HUES48 (cell line): ENCODE data around the gene CGB8.
"Not testable (repeated sequence)": the region's sequence is repeated elsewhere in the genome, so short reads cannot be mapped to it uniquely, and the experiment has no call there.

Source experiments
- H3K27ac ChIP-seq: one replicate; pipeline ENCODE4 v1.7.0; 2013; ENCODE audit warnings: low read depth, low read length, inconsistent platforms
- H3K27me3 ChIP-seq: 2 replicates; pipeline ENCODE4 v1.6.1; 2013; ENCODE audit warnings: mild to moderate bottlenecking, low read length; ENCODE audit not compliant: control insufficient read depth, insufficient read depth
- H3K36me3 ChIP-seq: 2 replicates; pipeline ENCODE4 v1.6.1; 2013; ENCODE audit warnings: low read length; ENCODE audit not compliant: control insufficient read depth, insufficient read depth
- H3K4me1 ChIP-seq: 2 replicates; pipeline ENCODE4 v1.6.1; 2013; ENCODE audit warnings: mild to moderate bottlenecking, low read length; ENCODE audit not compliant: control insufficient read depth, insufficient read depth
- H3K4me3 ChIP-seq: 2 replicates; pipeline ENCODE4 v1.5.1; 2013; ENCODE audit warnings: mild to moderate bottlenecking, low read depth, low read length
- H3K9ac ChIP-seq: 2 replicates; pipeline ENCODE4 v1.6.1; 2013; ENCODE audit warnings: mild to moderate bottlenecking, low read depth, low read length, moderate library complexity
- H3K9me3 ChIP-seq: 2 replicates; pipeline ENCODE4 v1.6.1; 2013; ENCODE audit warnings: low read length; ENCODE audit not compliant: control insufficient read depth, insufficient read depth

Gene CGB8

DNA sequence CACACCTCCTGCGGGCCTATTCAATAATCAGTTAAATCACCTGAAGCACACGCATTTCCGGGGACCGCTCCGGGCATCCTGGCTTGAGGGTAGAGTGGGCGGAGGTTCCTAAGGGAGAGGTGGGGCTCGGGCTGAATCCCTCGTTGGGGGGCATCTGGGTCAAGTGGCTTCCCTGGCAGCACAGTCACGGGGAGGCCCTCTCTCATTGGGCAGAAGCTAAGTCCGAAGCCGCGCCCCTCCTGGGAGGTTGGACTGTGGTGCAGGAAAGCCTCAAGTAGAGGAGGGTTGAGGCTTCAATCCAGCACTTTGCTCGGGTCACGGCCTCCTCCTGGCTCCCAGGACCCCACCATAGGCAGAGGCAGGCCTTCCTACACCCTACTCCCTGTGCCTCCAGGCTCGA is 5.4 kb downstream of the CGB8 start, which contains the start of gene CGB5:
CGB5 (plus strand) TSS at position 301 of the 400 bp plus-strand sequence. CDS start 362 bp downstream, outside the sequence.
- not testable (repeated sequence) for H3K4me1 ChIP-seq, H3K27me3 ChIP-seq, H3K9ac ChIP-seq, H3K4me3 ChIP-seq, H3K27ac ChIP-seq, H3K9me3 ChIP-seq, H3K36me3 ChIP-seq

DNA sequence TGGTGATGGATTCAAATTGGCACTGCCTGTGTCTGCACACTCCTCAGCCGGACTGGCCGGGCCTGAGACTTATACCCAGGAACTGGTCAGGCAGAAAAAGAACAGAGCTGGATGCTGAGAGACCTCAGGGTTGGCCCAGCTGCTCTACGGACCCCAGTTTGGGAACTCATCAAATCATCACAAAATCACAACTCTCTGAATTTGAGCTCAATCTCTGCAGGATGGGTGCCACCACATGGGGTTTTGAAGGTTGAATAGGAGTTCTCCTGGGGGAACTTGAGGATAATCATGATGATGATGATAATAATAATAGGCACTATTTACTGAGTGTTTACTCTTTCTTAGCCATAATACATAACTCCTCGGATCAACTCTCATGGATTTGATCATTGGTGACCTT is 6.2 kb downstream of the CGB8 start:
- H3K4me1 ChIP-seq, H3K4me3 ChIP-seq, H3K36me3 ChIP-seq, H3K27me3 ChIP-seq, H3K9me3 ChIP-seq, H3K9ac ChIP-seq, H3K27ac ChIP-seq: not testable (repeated sequence)

GRCh38 chr19:49042177-49042576 is 6.7 kb downstream of the CGB8 start:
- Histone ChIP-seq H3K36me3 (no peaks in the 10 kb centered on the region), H3K27ac (no peak overlapping the region), H3K9ac (no peak overlapping the region), H3K4me3 (no peak overlapping the region), H3K9me3 (no peaks in the 10 kb centered on the region), H3K4me1 (no peaks in the 10 kb centered on the region), H3K27me3 (no peaks in the 10 kb centered on the region)

DNA sequence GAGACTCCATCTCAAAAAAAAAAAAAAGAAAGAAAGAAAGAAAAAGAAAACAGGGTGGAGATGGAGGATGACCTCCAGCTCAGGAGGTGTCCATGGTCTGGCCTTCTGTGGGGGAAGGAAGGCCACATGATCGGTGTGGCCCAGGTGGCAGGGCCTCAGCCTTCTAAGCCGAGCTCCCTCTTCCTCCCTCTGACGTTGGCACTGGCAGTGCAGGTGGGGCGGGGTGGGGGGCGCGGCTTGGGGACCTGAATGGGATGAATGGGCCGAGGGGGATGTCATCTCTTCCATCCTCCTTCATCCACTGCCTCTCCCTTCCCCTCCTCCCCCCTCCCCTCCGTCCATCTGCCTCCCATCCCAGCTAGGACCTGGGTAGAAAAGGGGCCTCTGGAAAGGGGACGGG is 9.2 kb downstream of the CGB8 start:
- H3K27me3 ChIP-seq, H3K4me1 ChIP-seq, H3K9me3 ChIP-seq, H3K4me3 ChIP-seq, H3K9ac ChIP-seq, H3K27ac ChIP-seq, H3K36me3 ChIP-seq: not testable (repeated sequence)

DNA sequence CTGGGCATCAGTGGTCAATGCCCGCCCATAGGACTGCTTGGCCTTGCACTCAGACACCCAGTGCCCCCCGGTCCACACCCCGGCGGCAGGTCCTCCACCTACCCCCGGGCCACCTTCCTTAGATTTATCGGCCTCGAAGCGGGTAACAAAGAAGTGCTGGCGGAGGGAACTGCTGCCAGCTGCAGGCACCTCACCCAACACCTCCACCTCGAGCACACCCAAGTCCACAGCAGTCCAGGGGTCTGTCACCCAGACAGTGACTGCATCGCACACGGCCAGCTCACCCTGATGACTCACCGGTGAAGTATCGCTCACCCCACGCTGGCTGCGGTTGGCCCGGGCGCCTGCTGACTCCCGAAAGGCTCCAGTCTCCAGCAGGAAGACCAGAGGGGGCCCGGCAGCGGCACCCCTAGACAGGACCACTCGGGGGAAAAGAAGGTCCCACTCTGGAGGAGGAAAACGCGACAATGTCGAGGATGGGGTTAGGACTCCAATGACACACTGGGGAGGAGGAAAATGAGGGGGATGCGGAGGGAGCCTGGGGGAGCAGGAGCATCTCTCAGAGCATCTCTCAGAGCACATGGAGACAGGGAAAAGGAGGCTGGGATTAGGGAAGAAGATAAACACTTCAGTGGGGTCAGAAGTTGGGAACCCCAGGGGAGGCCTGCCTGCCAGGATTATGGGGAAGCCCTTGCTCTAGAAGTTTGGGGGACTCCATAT is 10.2 kb downstream of the CGB8 start:
- H3K9ac ChIP-seq, H3K4me3 ChIP-seq, H3K36me3 ChIP-seq, H3K27me3 ChIP-seq, H3K9me3 ChIP-seq, H3K4me1 ChIP-seq, H3K27ac ChIP-seq: not testable (repeated sequence)

DNA sequence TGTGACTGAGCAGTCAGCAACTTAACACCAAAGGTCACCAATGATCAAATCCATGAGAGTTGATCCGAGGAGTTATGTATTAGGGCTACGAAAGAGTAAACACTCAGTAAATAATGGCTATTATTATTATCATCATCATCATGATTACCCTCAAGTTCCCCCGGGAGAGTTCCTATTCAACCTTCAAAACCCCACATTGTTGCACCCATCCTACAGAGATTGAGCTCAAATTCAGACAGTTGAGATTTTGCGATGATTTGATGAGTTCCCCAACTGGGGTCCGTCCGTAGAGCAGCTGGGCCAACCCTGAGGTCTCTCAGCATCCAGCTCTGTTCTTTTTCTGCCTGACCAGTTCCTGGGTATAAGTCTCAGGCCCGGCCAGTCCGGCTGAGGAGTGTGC is 10.8 kb downstream of the CGB8 start:
- H3K9me3 ChIP-seq, H3K27ac ChIP-seq, H3K36me3 ChIP-seq, H3K27me3 ChIP-seq, H3K9ac ChIP-seq, H3K4me3 ChIP-seq, H3K4me1 ChIP-seq: not testable (repeated sequence)

GRCh38 chr19:49036815-49037214 is 12.1 kb downstream of the CGB8 start, which contains the start of gene CGB1:
Gene CGB1 (minus strand): TSS chr19:49036895. CDS start chr19:49036711, 184 bp downstream.
- not testable (repeated sequence) for H3K4me3 ChIP-seq, H3K27ac ChIP-seq, H3K4me1 ChIP-seq, H3K9me3 ChIP-seq, H3K27me3 ChIP-seq, H3K9ac ChIP-seq, H3K36me3 ChIP-seq

DNA sequence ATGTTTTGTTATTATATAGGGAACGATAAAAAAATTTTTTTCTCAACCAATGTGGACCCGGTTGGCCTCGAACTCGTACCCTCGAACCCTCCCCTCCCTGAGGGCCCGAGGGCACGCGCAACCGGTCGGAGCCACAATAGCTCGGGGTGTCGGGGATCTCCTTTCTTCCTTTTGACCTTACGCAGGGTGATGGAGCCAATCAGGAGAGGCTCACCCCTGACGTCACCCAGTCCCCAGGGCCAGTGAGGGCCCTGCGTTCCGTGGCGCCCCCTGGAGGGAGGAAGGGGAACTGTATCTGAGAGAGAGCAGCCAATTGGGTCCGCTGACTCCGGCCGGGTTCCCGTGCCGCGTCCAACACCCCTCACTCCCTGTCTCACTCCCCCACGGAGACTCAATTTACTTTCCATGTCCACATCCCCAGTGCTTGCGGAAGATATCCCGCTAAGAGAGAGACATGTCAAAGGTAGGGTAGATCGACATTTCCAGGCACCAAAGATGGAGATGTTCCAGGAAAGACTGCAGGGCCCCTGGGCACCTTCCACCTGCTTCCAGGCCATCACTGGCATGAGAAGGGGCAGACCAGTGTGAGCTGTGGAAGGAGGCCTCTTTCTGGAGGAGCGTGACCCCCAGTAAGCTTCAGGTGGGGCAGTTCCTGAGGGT is 17.1 kb downstream of the CGB8 start, which contains the start of gene CGB2:
CGB2 (plus strand) TSS at position 249 of the 660 bp plus-strand sequence; CDS start at position 455, 206 bp downstream.
- H3K4me3 ChIP-seq, H3K27ac ChIP-seq, H3K9me3 ChIP-seq, H3K36me3 ChIP-seq, H3K4me1 ChIP-seq, H3K27me3 ChIP-seq, H3K9ac ChIP-seq: not testable (repeated sequence)

DNA sequence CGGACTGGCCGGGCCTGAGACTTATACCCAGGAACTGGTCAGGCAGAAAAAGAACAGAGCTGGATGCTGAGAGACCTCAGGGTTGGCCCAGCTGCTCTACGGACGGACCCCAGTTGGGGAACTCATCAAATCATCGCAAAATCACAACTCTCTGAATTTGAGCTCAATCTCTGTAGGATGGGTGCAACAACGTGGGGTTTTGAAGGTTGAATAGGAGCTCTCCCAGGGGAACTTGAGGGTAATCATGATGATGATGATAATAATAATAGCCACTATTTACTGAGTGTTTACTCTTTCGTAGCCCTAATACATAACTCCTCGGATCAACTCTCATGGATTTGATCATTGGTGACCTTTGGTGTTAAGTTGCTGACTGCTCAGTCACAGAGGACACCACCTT is 18.6 kb downstream of the CGB8 start:
- not testable (repeated sequence) for H3K4me3 ChIP-seq, H3K36me3 ChIP-seq, H3K27ac ChIP-seq, H3K9me3 ChIP-seq, H3K27me3 ChIP-seq, H3K9ac ChIP-seq, H3K4me1 ChIP-seq

DNA sequence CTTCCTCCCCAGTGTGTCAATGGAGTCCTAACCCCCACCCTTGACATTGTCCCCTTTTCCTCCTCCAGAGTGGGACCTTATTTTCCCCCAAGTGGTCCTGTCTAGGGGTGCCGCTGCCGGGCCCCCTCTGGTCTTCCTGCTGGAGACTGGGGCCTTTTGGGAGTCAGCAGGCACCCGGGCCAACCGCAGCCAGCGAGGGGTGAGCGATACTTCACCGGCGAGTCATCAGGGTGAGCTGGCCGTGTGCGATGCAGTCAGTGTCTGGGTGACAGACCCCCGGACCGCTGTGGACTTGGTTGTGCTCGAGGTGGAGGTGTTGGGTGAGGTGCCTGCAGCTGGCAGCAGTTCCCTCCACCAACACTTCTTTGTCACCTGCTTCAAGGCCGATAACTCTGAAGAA is 19.2 kb downstream of the CGB8 start:
- H3K36me3 ChIP-seq, H3K4me1 ChIP-seq, H3K9ac ChIP-seq, H3K27me3 ChIP-seq, H3K27ac ChIP-seq, H3K9me3 ChIP-seq, H3K4me3 ChIP-seq: not testable (repeated sequence)

DNA sequence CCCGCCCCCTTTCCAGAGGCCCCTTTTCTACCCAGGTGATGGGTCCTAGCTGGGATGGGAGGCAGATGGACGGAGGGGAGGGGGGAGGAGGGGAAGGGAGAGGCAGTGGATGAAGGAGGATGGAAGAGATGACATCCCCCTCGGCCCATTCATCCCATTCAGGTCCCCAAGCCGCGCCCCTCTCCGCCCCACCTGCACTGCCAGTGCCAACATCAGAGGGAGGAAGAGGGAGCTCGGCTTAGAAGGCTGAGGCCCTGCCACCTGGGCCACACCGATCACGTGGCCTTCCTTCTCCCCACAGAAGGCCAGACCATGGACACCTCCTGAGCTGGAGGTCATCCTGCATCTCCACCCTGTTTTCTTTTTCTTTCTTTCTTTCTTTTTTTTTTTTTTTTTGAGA is 20.2 kb downstream of the CGB8 start:
- not testable (repeated sequence) for H3K27ac ChIP-seq, H3K27me3 ChIP-seq, H3K36me3 ChIP-seq, H3K4me1 ChIP-seq, H3K4me3 ChIP-seq, H3K9ac ChIP-seq, H3K9me3 ChIP-seq
